ENCODE results near the gene ADNP2. TPM values are rescaled to one million over a fixed set of nuclear protein-coding genes. Genes with fewer than 3 reads are reported as not detected.

The ADNP2 gene
- total and polyA plus RNA-seq, 2 donors (not counting 1 experiment from before 2014, with no cell fraction given), result 4.7 to 14.7 TPM

DNA sequence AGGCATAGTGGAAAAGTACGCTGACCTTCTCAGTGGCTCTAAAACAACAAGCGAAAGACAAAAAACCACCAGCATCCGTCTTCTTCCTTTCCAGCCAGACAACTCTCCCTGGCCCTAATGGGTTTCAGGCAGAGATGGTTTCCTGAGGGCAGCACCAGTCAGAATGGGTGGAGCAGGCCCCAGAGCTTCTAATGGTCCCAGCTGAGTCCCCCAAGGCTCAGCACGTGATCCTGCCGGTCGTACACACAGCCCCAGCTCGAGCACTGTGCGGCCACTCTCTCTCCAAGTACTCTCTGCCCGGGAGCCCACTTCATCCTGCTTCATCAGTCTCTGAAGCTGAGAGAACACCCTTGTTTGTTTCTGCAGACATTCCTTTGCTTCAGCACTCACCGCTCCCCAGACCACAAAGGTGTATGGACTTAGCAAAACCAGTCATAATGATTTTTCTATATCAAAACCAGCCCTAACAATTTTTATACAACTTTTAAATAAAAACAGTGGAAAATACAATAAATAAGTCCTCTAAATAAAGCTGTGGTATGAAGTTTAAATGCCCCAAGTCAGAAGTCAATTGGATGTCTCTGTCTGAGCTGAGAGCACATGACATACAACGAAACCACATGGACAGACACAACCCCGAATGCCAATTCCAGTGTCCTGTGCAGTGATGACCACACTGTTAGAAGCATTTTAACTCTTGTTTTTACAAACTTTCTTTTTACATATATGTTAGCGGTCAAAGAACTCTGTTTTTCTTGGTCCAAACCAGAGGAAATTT is 74.4 kb downstream of the ADNP2 start:
- H3K4me2 ChIP-seq (replicated peaks; ENCODE audit: low read depth, low read length, poor library complexity, severe bottlenecking), result no peak overlapping the region
- no peaks in the 10 kb centered on the region for H3K4me1 ChIP-seq (ENCODE audit: control insufficient read depth in 2 of 2, insufficient read depth in 2 of 2, low read length in 2 of 2)
- 85% methylated on average over 12 of the region's 13 CpGs for WGBS (ENCODE audit: insufficient coverage)
- H2AFZ ChIP-seq (ENCODE audit: insufficient read depth, low read depth, low read length, poor library complexity, severe bottlenecking), result no peak overlapping the region
- peaks cover 0 to 2% (median 0%) of the 10 kb centered on the region in 4 experiments for H3K27me3 ChIP-seq (replicated peaks in 1 of 4; ENCODE audit: control extremely low read depth in 1 of 4, control insufficient read depth in 3 of 4, insufficient read depth in 4 of 4, low read length in 3 of 4)
- DNase-seq (no peak), ATAC-seq (ENCODE audit: low read depth) (no peak)
- Mint-ChIP-seq H3K4me3 (no peak overlapping the region), H3K27ac (no peak overlapping the region), H3K9me3 (ENCODE audit: insufficient read depth) (no peaks in the 10 kb centered on the region), H3K4me1 (no peaks in the 10 kb centered on the region), H3K27me3 (peaks cover 13% of the 10 kb centered on the region)
- no peak overlapping the region for H3K27ac ChIP-seq (ENCODE audit: low read length in 2 of 2)
- H3K36me3 ChIP-seq (replicated peaks in 1 of 2; ENCODE audit: control extremely low read depth in 1 of 2, control insufficient read depth in 1 of 2, extremely low read depth in 1 of 2, insufficient read depth in 2 of 2, low read length in 1 of 2), result no peaks in the 10 kb centered on the region
- no peaks in the 10 kb centered on the region for H4K20me1 ChIP-seq (ENCODE audit: control insufficient read depth, insufficient read depth, low read length, poor library complexity, severe bottlenecking)
- TF ChIP-seq EZH2 (IDR thresholded peaks at IDR 0.05; ENCODE audit: borderline replicate concordance, insufficient read depth, low read depth, low read length, poor library complexity, severe bottlenecking), result no peak
- TF ChIP-seq, protein P1, sequence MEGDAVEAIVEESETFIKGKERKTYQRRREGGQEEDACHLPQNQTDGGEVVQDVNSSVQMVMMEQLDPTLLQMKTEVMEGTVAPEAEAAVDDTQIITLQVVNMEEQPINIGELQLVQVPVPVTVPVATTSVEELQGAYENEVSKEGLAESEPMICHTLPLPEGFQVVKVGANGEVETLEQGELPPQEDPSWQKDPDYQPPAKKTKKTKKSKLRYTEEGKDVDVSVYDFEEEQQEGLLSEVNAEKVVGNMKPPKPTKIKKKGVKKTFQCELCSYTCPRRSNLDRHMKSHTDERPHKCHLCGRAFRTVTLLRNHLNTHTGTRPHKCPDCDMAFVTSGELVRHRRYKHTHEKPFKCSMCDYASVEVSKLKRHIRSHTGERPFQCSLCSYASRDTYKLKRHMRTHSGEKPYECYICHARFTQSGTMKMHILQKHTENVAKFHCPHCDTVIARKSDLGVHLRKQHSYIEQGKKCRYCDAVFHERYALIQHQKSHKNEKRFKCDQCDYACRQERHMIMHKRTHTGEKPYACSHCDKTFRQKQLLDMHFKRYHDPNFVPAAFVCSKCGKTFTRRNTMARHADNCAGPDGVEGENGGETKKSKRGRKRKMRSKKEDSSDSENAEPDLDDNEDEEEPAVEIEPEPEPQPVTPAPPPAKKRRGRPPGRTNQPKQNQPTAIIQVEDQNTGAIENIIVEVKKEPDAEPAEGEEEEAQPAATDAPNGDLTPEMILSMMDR (IDR thresholded peaks at IDR 0.05), result no peak
- ChIA-PET CTCF (no interaction called here), POLR2A (no interaction called here)
- no peak overlapping the region for H3K9ac ChIP-seq (ENCODE audit: low read length)
- no peak overlapping the region for H3K4me3 ChIP-seq (ENCODE audit: control extremely low read depth in 1 of 5, extremely low read depth in 1 of 5, insufficient read depth in 1 of 5, low read depth in 2 of 5, low read length in 4 of 5)
- no peaks in the 10 kb centered on the region for H3K79me2 ChIP-seq (ENCODE audit: control insufficient read depth, insufficient read depth, low read length)
- H3K9me3 ChIP-seq (ENCODE audit: control extremely low read depth in 1 of 3, control insufficient read depth in 2 of 3, insufficient read depth in 1 of 3, low read length in 2 of 3), result no peaks in the 10 kb centered on the region
- intact Hi-C loops (cut with micrococcal nuclease), result no loop called here

DNA sequence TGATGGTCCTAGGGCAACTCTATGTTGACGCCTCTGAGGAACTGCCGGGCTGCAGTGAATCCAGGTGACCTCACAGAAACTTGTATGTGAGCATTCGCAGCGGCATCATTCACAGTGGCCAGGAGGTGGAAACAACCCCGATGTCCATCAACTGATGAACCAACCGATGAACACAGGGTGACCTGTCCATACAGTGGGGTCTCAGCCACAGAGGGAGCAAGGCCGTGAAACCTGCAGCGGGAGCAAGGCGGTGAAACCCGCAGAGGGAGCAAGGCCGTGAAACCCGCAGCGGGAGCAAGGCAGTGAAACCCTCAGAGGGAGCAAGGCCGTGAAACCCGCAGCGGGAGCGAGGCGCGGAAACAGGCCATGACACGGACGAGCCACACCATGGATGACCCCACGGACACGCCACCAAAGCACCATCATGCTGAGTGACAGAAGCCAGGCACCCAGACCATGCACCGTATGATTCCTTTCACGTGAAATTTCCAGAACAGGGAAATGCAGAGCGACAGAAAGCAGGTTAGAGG is 75.2 kb downstream of the ADNP2 start:
- H3K4me1 Mint-ChIP-seq, result no peaks in the 10 kb centered on the region
- WGBS (ENCODE audit: insufficient coverage), result 92% methylated on average over 23 of the region's 26 CpGs
- H3K79me2 ChIP-seq (ENCODE audit: control insufficient read depth, insufficient read depth, low read length), result no peaks in the 10 kb centered on the region
- H3K36me3 ChIP-seq (replicated peaks in 1 of 2; ENCODE audit: control extremely low read depth in 1 of 2, control insufficient read depth in 1 of 2, extremely low read depth in 1 of 2, insufficient read depth in 2 of 2, low read length in 1 of 2), result no peaks in the 10 kb centered on the region
- ATAC-seq (ENCODE audit: low read depth) (no peak), DNase-seq (no peak)
- H3K4me3 Mint-ChIP-seq, result no peak overlapping the region
- intact Hi-C loops (cut with micrococcal nuclease), result no loop called here
- peaks cover 9% of the 10 kb centered on the region for H3K27me3 Mint-ChIP-seq
- no peak for TF ChIP-seq EZH2 (IDR thresholded peaks at IDR 0.05; ENCODE audit: borderline replicate concordance, insufficient read depth, low read depth, low read length, poor library complexity, severe bottlenecking)
- TF ChIP-seq, protein P1 (IDR thresholded peaks at IDR 0.05), result no peak
- ChIA-PET CTCF (no interaction called here), POLR2A (no interaction called here)
- H3K27me3 ChIP-seq (replicated peaks in 1 of 4; ENCODE audit: control extremely low read depth in 1 of 4, control insufficient read depth in 3 of 4, insufficient read depth in 4 of 4, low read length in 3 of 4), result peaks cover 0 to 2% (median 0%) of the 10 kb centered on the region in 4 experiments
- no peak overlapping the region for H2AFZ ChIP-seq (ENCODE audit: insufficient read depth, low read depth, low read length, poor library complexity, severe bottlenecking)
- no peaks in the 10 kb centered on the region for H3K9me3 ChIP-seq (ENCODE audit: control extremely low read depth in 1 of 3, control insufficient read depth in 2 of 3, insufficient read depth in 1 of 3, low read length in 2 of 3)
- no peaks in the 10 kb centered on the region for H3K4me1 ChIP-seq (ENCODE audit: control insufficient read depth in 2 of 2, insufficient read depth in 2 of 2, low read length in 2 of 2)
- H3K9ac ChIP-seq (ENCODE audit: low read length), result no peak overlapping the region
- H3K4me2 ChIP-seq (replicated peaks; ENCODE audit: low read depth, low read length, poor library complexity, severe bottlenecking), result no peak overlapping the region
- no peak overlapping the region for H3K27ac Mint-ChIP-seq
- no peaks in the 10 kb centered on the region for H4K20me1 ChIP-seq (ENCODE audit: control insufficient read depth, insufficient read depth, low read length, poor library complexity, severe bottlenecking)
- H3K9me3 Mint-ChIP-seq (ENCODE audit: insufficient read depth), result no peaks in the 10 kb centered on the region
- no peak overlapping the region for H3K4me3 ChIP-seq (ENCODE audit: control extremely low read depth in 1 of 5, extremely low read depth in 1 of 5, insufficient read depth in 1 of 5, low read depth in 2 of 5, low read length in 4 of 5)
- no peak overlapping the region for H3K27ac ChIP-seq (ENCODE audit: low read length in 2 of 2)

Measured in B cell (primary cell).